OCI-LY7 (cell line): ENCODE results near the gene HOXC9. TPM values are rescaled to one million over a fixed set of nuclear protein-coding genes. Genes with fewer than 3 reads are reported as not detected.
A peak's percentile ranks its signal among the peaks of the same experiment; 100 is the strongest.

Experiments
- BruUV-seq: library from RNA; stranded (reverse); fragments of 400-500 nt; replicated peaks from 2 replicates; lab custom pipeline; 2021; lab: Mats Ljungman, UMichigan
- CTCF ChIA-PET: fragments of 300-600 bp; sonication (Branson Sonifier 250); formaldehyde crosslinking; loops from one replicate; lab custom pipeline; 2022; ENCODE audit warnings: antibody characterized with exemption; ENCODE audit not compliant: unreplicated experiment; lab: Charles Lee
- POLR2A ChIA-PET: fragments of 300-600 bp; sonication (Branson Sonifier 250); formaldehyde crosslinking; loops from one replicate; lab custom pipeline; 2022; ENCODE audit warnings: antibody characterized with exemption; lab: Charles Lee
- DNase-seq: peaks from one replicate; pipeline ENCODE4 v3.0.0-alpha.2; 2015; ENCODE audit warnings: low spot score
- H2AFZ ChIP-seq: fragments of 200-600 bp; sonication (generic), shearing (Covaris generic); 2 replicates; pipeline ENCODE4 v1.6.1; 2014; ENCODE audit warnings: mild to moderate bottlenecking, antibody characterized with exemption, low read length, moderate library complexity
- H3K27ac ChIP-seq: fragments of 200-600 bp; sonication (generic); 2 replicates; pipeline ENCODE4 v1.5.1; 2014; ENCODE audit warnings: mixed run types, low read depth, mild to moderate bottlenecking, moderate library complexity, low read length, inconsistent platforms; ENCODE audit not compliant: poor library complexity, severe bottlenecking
- H3K36me3 ChIP-seq: fragments of 200-600 bp; sonication (generic); 2 replicates; pipeline ENCODE4 v1.6.1; 2014; ENCODE audit warnings: mild to moderate bottlenecking, antibody characterized with exemption, low read length, moderate library complexity, mixed read lengths; ENCODE audit not compliant: insufficient read depth
- H3K4me1 ChIP-seq: fragments of 200-600 bp; sonication (generic); 2 replicates; pipeline ENCODE4 v1.5.1; 2014; ENCODE audit warnings: mild to moderate bottlenecking, low read length; ENCODE audit not compliant: insufficient read depth, poor library complexity, severe bottlenecking
- H3K4me2 ChIP-seq: fragments of 200-600 bp; sonication (generic); 2 replicates; pipeline ENCODE4 v1.6.1; 2014; ENCODE audit warnings: mild to moderate bottlenecking, low read length
- H3K4me3 ChIP-seq: fragments of 200-600 bp; sonication (generic); 2 replicates; pipeline ENCODE4 v1.5.1; 2014; ENCODE audit warnings: mild to moderate bottlenecking, low read depth, low read length; ENCODE audit not compliant: poor library complexity, severe bottlenecking
- H3K79me2 ChIP-seq: fragments of 200-600 bp; sonication (generic); 2 replicates; pipeline ENCODE4 v1.6.1; 2016; ENCODE audit warnings: low read depth, mild to moderate bottlenecking, low read length, moderate library complexity, mixed read lengths; ENCODE audit not compliant: insufficient read depth
- H3K9me2 ChIP-seq: fragments of 200-600 bp; sonication (generic); 2 replicates; pipeline ENCODE4 v1.6.1; 2016; ENCODE audit warnings: mild to moderate bottlenecking, low read length, mixed read lengths; ENCODE audit not compliant: insufficient read depth
- H3K9me3 ChIP-seq: fragments of 200-600 bp; sonication (generic); 2 replicates; pipeline ENCODE4 v1.6.1; 2014; ENCODE audit warnings: mild to moderate bottlenecking, mixed run types, low read length, mixed read lengths
- H4K20me1 ChIP-seq: fragments of 200-600 bp; sonication (generic); 2 replicates; pipeline ENCODE4 v1.6.1; 2014; ENCODE audit warnings: mild to moderate bottlenecking, antibody characterized with exemption, low read length, moderate library complexity, mixed read lengths; ENCODE audit not compliant: insufficient read depth
- EZH2phosphoT487 ChIP-seq: fragments of 200-600 bp; sonication (generic); IDR thresholded peaks from 2 replicates; pipeline ENCODE4 v1.6.1; 2018; ENCODE audit warnings: low read depth, borderline replicate concordance, mild to moderate bottlenecking, mixed run types, antibody characterized with exemption, low read length, moderate library complexity, mixed read lengths
- intact Hi-C: fragments of 100-400 bp; cut with micrococcal nuclease; formaldehyde crosslinking; loops from one replicate; pipeline ENCODE4 v1.10.0; 2022; ENCODE audit not compliant: unreplicated experiment
- total RNA-seq, 2 experiments: library from RNA; depleted of rRNA in 1 of 2; stranded (reverse); fragments of >200 nt in 1 of 2; shearing (Covaris generic) in 1 of 2; gene quantifications; 2 replicates each; pipeline ENCODE4 v1.2.3, GENCODE V29; 2014 to 2022
- TF ChIP-seq, protein P1 (sequence below): fragments of 200-600 bp; sonication (generic); conservative IDR thresholded peaks from 2 replicates; pipeline ENCODE4 v1.5.1; 2014; ENCODE audit warnings: mild to moderate bottlenecking, antibody characterized with exemption, low read length, moderate library complexity, mixed read lengths

Gene HOXC9
- total RNA-seq, 2 experiments from 2014 or later: 0.42 TPM; not detected in 1

DNA sequence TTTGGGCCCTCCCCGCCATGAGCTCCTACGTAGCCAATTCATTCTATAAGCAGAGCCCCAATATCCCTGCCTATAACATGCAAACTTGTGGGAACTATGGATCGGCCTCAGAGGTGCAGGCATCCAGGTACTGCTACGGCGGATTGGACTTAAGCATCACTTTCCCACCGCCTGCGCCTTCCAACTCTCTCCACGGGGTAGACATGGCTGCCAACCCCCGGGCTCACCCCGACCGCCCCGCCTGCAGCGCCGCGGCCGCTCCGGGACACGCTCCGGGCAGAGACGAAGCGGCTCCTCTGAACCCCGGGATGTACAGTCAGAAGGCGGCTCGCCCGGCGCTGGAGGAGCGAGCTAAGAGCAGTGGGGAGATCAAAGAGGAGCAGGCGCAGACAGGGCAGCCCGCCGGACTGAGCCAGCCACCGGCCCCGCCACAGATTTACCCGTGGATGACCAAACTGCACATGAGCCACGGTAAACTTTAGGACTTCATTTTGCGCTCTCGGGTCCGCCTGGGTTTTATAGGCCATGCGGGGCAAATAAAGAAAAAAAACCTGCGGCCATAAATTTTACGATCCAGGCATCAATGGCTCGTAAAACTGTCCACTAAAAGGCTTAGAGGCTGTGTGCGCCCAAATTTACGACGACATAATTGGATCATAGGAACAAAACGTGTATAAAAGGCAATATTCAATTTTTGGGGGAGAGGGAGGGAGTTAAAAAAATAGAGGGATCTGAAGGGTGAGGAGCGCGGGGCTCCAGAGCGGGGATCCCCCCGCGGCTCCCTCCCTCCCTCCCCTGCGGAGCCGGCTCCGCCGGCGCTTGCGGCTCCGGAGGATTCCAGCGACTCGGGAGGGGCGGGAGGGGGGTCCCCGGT is 33.4 kb downstream of the HOXC9 start:
- H3K4me2 ChIP-seq: peak overlapping the region; percentile 52
- no peaks in the 10 kb centered on the region for H3K9me3 ChIP-seq
- H3K79me2 ChIP-seq: no peaks in the 10 kb centered on the region
- no peaks in the 10 kb centered on the region for H3K9me2 ChIP-seq
- no peak for TF ChIP-seq EZH2phosphoT487
- TF ChIP-seq, protein P1, sequence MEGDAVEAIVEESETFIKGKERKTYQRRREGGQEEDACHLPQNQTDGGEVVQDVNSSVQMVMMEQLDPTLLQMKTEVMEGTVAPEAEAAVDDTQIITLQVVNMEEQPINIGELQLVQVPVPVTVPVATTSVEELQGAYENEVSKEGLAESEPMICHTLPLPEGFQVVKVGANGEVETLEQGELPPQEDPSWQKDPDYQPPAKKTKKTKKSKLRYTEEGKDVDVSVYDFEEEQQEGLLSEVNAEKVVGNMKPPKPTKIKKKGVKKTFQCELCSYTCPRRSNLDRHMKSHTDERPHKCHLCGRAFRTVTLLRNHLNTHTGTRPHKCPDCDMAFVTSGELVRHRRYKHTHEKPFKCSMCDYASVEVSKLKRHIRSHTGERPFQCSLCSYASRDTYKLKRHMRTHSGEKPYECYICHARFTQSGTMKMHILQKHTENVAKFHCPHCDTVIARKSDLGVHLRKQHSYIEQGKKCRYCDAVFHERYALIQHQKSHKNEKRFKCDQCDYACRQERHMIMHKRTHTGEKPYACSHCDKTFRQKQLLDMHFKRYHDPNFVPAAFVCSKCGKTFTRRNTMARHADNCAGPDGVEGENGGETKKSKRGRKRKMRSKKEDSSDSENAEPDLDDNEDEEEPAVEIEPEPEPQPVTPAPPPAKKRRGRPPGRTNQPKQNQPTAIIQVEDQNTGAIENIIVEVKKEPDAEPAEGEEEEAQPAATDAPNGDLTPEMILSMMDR: no peak
- no peaks in the 10 kb centered on the region for H4K20me1 ChIP-seq
- POLR2A ChIA-PET: interaction anchor here (1.0 to 1.8 kb wide), 5 partner anchors 8 to 168 kb away, joined by 3 to 10 read pairs (median 4); partner anchors contain the start of gene HOXC4
- no TSS peak for BruUV-seq
- no peak for DNase-seq
- peak overlapping the region; percentile 47 for H3K4me3 ChIP-seq
- peak overlapping the region; percentile 33; the same call in 1 of the 2 replicates for H2AFZ ChIP-seq
- intact Hi-C loops: loop anchor here (2.0 kb wide), 1 partner anchor 101 kb away; no protein-coding TSS in a partner anchor
- H3K36me3 ChIP-seq: no peaks in the 10 kb centered on the region
- CTCF ChIA-PET: interaction anchor here (1.3 to 1.4 kb wide), 2 partner anchors 159 to 168 kb away, joined by 9 to 10 read pairs; no protein-coding TSS in a partner anchor
- peaks cover 42% of the 10 kb centered on the region for H3K4me1 ChIP-seq
- no peak overlapping the region for H3K27ac ChIP-seq

- ChIA-PET POLR2A (no interaction called here), CTCF (no interaction called here)
- no peak for DNase-seq
- Histone ChIP-seq H3K36me3 (no peaks in the 10 kb centered on the region), H3K4me3 (no peak overlapping the region), H2AFZ (no peak overlapping the region), H3K4me1 (peaks cover 35% of the 10 kb centered on the region), H3K79me2 (no peaks in the 10 kb centered on the region), H3K27ac (no peak overlapping the region), H3K4me2 (no peak overlapping the region), H3K9me2 (no peaks in the 10 kb centered on the region), H4K20me1 (no peaks in the 10 kb centered on the region), H3K9me3 (no peaks in the 10 kb centered on the region)
- intact Hi-C loops: loop anchor here (2.0 kb wide), 1 partner anchor 101 kb away; no protein-coding TSS in a partner anchor
- TF ChIP-seq EZH2phosphoT487: no peak
- TF ChIP-seq, protein P1: no peak
- no TSS peak for BruUV-seq
These were observed 34.2 kb downstream of the HOXC9 start for GRCh38 chr12:54033980-54034784.
